ENCODE measurements around the gene THOP1.

DNA sequence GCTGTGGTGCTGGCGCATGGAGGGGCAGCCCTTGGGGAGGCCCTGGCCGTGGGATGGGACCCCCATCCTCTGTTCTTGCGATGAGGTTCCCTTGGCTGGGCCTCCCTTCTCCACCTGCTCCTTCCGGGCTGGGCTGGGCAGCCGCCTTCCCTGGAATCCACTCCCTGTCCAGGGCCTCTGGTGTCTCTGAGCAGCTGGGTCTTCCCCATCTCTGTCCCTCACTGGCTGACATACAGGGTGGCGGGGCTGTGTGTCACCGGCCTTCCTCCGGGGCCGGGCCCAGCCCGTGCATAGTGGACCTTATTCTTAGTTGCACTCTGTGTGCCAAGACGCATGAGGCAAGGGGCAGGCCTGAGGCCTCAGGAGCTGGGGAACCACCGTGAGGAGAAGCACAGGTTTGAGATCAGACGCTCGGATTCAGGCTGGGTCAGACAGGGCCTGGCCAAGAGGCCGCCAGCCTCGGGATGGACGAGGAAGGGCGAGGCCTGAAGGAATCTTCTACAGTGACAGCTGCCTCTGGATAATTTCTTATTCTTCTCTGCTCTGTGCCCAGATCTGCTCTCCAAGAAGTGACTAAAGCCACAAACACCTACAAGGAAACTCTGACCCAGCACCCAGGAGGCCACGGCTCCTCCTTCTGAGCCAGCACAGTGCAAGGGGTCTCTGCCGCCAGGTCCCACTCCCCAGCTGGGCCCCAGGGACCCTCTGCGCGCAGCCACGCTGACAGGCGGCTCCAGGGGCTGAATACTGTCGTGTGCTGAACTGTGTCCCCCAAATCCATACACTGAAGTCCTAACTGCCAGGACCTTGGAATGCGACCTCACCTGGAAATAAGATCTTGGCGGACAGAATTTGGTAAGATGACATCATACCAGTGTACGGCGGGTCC is 13.3 kb upstream of the THOP1 start:
- TF ChIP-seq, protein P1, sequence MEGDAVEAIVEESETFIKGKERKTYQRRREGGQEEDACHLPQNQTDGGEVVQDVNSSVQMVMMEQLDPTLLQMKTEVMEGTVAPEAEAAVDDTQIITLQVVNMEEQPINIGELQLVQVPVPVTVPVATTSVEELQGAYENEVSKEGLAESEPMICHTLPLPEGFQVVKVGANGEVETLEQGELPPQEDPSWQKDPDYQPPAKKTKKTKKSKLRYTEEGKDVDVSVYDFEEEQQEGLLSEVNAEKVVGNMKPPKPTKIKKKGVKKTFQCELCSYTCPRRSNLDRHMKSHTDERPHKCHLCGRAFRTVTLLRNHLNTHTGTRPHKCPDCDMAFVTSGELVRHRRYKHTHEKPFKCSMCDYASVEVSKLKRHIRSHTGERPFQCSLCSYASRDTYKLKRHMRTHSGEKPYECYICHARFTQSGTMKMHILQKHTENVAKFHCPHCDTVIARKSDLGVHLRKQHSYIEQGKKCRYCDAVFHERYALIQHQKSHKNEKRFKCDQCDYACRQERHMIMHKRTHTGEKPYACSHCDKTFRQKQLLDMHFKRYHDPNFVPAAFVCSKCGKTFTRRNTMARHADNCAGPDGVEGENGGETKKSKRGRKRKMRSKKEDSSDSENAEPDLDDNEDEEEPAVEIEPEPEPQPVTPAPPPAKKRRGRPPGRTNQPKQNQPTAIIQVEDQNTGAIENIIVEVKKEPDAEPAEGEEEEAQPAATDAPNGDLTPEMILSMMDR (IDR thresholded peaks at IDR 0.05; ENCODE audit: low read depth, low read length, poor library complexity, severe bottlenecking) = no peak
- no peak for TF ChIP-seq EZH2phosphoT487 (IDR thresholded peaks at IDR 0.05; ENCODE audit: borderline replicate concordance, low read length)
